ENCODE results near the gene PPP1R9B.

- TF ChIP-seq CTCF (IDR thresholded peaks at IDR 0.05; ENCODE audit: control extremely low read depth in 1 of 3, insufficient read depth in 1 of 3, low read depth in 1 of 3, low read length in 3 of 3) (no peak), RAD21 (IDR thresholded peaks at IDR 0.05 in 1 of 2, conservative IDR thresholded peaks at IDR 0.05 in 1 of 2; ENCODE audit: low read depth in 2 of 2, low read length in 2 of 2) (no peak), SRF (IDR thresholded peaks at IDR 0.05; ENCODE audit: low read depth, low read length) (no peak), KDM1A (IDR thresholded peaks at IDR 0.05; ENCODE audit: borderline replicate concordance, low read length) (no peak), POLR2A (IDR thresholded peaks at IDR 0.05; ENCODE audit: control extremely low read depth in 1 of 2, low read depth in 2 of 2, low read length in 2 of 2) (no peak), TAF1 (IDR thresholded peaks at IDR 0.05; ENCODE audit: low read depth, low read length) (no peak), USF2 (IDR thresholded peaks at IDR 0.05; ENCODE audit: low read length) (no peak), FOSL1 (IDR thresholded peaks at IDR 0.05; ENCODE audit: insufficient read depth, low read depth, low read length) (no peak), CREB1 (IDR thresholded peaks at IDR 0.05) (no peak), EZH2 (IDR thresholded peaks at IDR 0.05; ENCODE audit: low read depth, low read length, severe bottlenecking) (no peak), MAX (IDR thresholded peaks at IDR 0.05) (no peak), POLR2AphosphoS5 (IDR thresholded peaks at IDR 0.05; ENCODE audit: low read depth, low read length) (no peak)
Measured at GRCh38 chr17:50097926-50098325, 52.6 kb downstream of the PPP1R9B start.
